GM06990 (cell line): ENCODE measurements around the gene TRAF1.

Source experiments
- DNase-seq: peaks from one replicate; pipeline ENCODE4 v3.0.0-alpha.2; 2011; ENCODE audit not compliant: insufficient read length; ENCODE audit errors: extremely low read depth
- H3K27me3 ChIP-seq: replicated peaks from 2 replicates; pipeline ENCODE4 v1.6.0; 2011; ENCODE audit warnings: low read length; ENCODE audit not compliant: control insufficient read depth, insufficient read depth
- H3K36me3 ChIP-seq: 2 replicates; pipeline ENCODE4 v1.5.1; 2011; ENCODE audit warnings: low read length; ENCODE audit not compliant: control insufficient read depth, insufficient read depth
- H3K4me3 ChIP-seq: replicated peaks from 2 replicates; pipeline ENCODE4 v1.5.1; 2011; ENCODE audit warnings: low read depth, mild to moderate bottlenecking, control low read depth, low read length
- CTCF ChIP-seq: IDR thresholded peaks from 2 replicates; pipeline ENCODE4 v1.5.1; 2011; ENCODE audit warnings: low read length, control low read depth, mild to moderate bottlenecking, inconsistent platforms; ENCODE audit not compliant: insufficient read depth, poor library complexity, severe bottlenecking

The TRAF1 gene

DNA sequence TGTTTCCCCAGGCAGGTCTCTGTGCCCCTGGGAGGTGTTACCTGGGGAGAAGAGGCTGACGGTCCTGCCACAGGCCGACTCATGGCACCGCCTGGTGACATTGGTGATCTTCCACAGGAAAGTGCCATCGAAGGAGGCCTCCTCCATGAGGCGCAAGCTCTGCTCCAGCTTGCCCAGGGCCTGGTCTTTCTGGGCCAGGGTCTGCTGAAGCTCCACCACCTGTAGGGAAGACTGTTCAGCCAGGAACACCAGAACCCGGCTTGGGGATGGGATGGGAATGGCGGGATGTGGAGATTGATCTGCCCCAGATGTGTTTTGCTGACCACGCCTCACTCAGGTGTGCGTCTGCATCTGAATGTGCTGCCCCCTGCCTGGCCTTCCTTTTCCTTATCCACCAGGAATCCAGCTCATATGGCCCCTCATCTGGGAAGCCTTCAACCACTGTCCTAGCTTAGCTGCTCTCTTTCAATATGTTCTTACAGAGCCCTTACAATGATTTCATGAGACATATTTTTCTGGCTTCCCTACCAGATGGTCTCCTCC is 15.2 kb downstream of the TRAF1 start:
- H3K36me3 ChIP-seq = peaks cover 64% of the 10 kb centered on the region
- no peaks in the 10 kb centered on the region for H3K27me3 ChIP-seq
- no peak for TF ChIP-seq CTCF
- no peak for DNase-seq
- H3K4me3 ChIP-seq = no peak overlapping the region

DNA sequence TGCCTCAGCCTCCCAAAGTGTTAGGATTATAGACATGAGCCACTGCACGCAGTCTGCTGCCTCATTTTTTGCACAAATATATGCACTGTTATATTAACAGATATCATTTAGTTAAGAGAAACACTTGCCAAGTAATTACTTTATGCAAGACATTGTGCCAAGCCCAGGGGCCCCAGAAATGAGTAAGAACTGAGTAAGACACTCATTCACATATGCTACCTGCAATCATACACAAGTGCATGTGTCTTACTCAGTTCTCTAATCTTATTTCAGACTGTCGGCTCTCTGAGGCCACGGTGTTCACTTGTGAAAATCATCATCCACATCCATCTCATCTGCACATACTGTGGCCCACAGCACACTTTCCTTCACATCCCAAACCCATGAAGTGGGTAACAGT is 16.0 kb downstream of the TRAF1 start:
- no peak for TF ChIP-seq CTCF
- no peak for DNase-seq
- H3K27me3 ChIP-seq = no peaks in the 10 kb centered on the region
- H3K36me3 ChIP-seq = peaks cover 65% of the 10 kb centered on the region
- no peak overlapping the region for H3K4me3 ChIP-seq

DNA sequence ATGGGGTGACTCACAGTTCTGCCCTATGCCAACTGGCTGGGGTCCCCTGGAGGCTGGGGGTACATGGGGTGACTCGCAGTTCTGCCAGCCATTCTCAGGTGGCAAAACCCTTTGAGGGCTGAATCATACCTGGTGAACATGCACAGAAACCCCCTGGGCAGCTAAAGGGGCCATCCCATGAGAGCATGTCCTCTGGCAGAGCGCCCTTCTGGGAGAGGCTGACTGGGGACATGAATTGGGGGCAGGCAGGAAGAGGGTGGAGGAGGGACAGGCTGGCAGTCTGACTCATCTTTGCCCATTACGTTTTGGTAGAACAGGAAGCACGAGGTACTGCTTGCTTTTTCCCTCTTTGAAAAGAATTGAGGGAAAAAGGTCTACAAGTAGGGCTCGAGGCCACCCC is 16.7 kb downstream of the TRAF1 start:
- no peaks in the 10 kb centered on the region for H3K27me3 ChIP-seq
- DNase-seq = no peak
- H3K4me3 ChIP-seq = no peak overlapping the region
- H3K36me3 ChIP-seq = peaks cover 66% of the 10 kb centered on the region
- no peak for TF ChIP-seq CTCF

DNA sequence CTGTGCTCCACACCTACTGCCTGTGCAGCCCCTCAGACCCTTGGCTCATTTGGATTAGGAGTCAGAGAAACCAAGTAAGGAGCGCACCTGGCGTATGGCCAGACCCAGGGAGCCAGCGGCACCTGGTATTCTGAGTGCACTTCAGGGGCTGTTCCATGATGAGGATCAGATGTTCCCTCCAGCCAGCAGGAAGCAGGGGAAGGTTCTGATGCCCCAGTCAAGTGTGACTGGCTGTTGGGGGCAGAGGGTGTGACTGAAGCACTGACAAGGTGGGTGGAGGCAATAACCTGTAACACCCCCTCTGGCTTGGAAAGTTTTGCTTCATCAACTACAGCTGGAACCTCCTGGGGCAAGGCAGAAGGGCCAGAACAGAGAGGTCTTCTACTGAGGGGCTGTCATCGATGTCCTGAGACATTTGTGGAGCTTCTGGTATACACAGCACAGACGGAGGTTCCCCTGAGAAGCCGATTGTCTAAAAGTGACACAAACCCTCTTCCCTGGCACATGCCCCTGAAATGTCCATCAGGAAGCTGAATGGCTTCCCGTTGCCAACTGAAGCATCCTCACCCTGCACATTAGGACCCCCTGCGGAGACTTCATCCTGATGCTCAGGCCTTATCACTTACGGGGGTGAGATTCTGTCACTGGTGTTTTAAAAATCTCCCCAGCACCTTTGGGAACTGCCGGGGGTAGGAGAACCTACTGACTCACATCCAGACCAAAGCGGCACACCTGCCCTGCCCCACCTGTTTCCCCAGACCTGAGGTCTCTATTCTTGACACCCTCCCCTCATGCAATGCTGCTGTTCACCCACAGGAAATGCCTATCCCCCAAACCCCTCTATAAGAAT is 21.1 kb downstream of the TRAF1 start:
- Histone ChIP-seq H3K36me3 (peaks cover 49% of the 10 kb centered on the region), H3K4me3 (no peak overlapping the region), H3K27me3 (no peaks in the 10 kb centered on the region)
- no peak for DNase-seq
- TF ChIP-seq CTCF = no peak

- DNase-seq = no peak
- TF ChIP-seq CTCF = no peak
- H3K36me3 ChIP-seq = peaks cover 47% of the 10 kb centered on the region
Measured at GRCh38 chr9:120904978-120905301, 21.7 kb downstream of the TRAF1 start.

More at GRCh38 chr9:120904978-120905301, 21.7 kb downstream of the TRAF1 start:
- H3K27me3 ChIP-seq = no peaks in the 10 kb centered on the region
- no peak overlapping the region for H3K4me3 ChIP-seq
